GM19240 (cell line): ENCODE measurements around the gene GABBR2.
"Not testable (repeated sequence)": the region's sequence is repeated elsewhere in the genome, so short reads cannot be mapped to it uniquely, and the experiment has no call there.

Experiments
- DNase-seq: peaks from one replicate; pipeline ENCODE4 v3.0.0; 2011; ENCODE audit warnings: low spot score; ENCODE audit not compliant: insufficient read length

Gene GABBR2

GRCh38 chr9:98516897-98517503 lies 191.7 kb downstream of the GABBR2 start:
- DNase-seq, result no peak

- DNase-seq, result no peak
Measured at GRCh38 chr9:98516205-98516896, 192.4 kb downstream of the GABBR2 start.

GRCh38 chr9:98515506-98516204 lies 193.1 kb downstream of the GABBR2 start:
- DNase-seq, result no peak

GRCh38 chr9:98514841-98515240 lies 193.9 kb downstream of the GABBR2 start:
- no peak for DNase-seq

GRCh38 chr9:98508217-98508919 lies 200.4 kb downstream of the GABBR2 start:
- not testable (repeated sequence) for DNase-seq

- no peak for DNase-seq
Measured at GRCh38 chr9:98506422-98507054, 202.2 kb downstream of the GABBR2 start.

- DNase-seq, result no peak
Measured at GRCh38 chr9:98504298-98505282, 204.1 kb downstream of the GABBR2 start.

- DNase-seq, result no peak
Measured at GRCh38 chr9:98503867-98504266, 204.9 kb downstream of the GABBR2 start.

GRCh38 chr9:98502976-98503325 lies 205.8 kb downstream of the GABBR2 start:
- DNase-seq, result no peak

- no peak for DNase-seq
Measured at GRCh38 chr9:98502311-98502975, 206.3 kb downstream of the GABBR2 start.

GRCh38 chr9:98501819-98502218 lies 206.9 kb downstream of the GABBR2 start:
- no peak for DNase-seq

- DNase-seq, result not testable (repeated sequence)
Measured at GRCh38 chr9:98501259-98501658, 207.5 kb downstream of the GABBR2 start.

GRCh38 chr9:98500337-98500919 lies 208.3 kb downstream of the GABBR2 start:
- no peak for DNase-seq

GRCh38 chr9:98495530-98495929 lies 213.2 kb downstream of the GABBR2 start:
- DNase-seq, result no peak

GRCh38 chr9:98494852-98495251 lies 213.9 kb downstream of the GABBR2 start:
- DNase-seq, result no peak

- DNase-seq, result no peak
Measured at GRCh38 chr9:98491828-98492227, 216.9 kb downstream of the GABBR2 start.

- no peak for DNase-seq
Measured at GRCh38 chr9:98491231-98491651, 217.5 kb downstream of the GABBR2 start.

GRCh38 chr9:98488571-98489312 lies 220.0 kb downstream of the GABBR2 start:
- DNase-seq, result no peak

- no peak for DNase-seq
Measured at GRCh38 chr9:98485706-98486105, 223.0 kb downstream of the GABBR2 start.
